ENCODE results near the gene ADD3. TPM values are rescaled to one million over a fixed set of nuclear protein-coding genes. Genes with fewer than 3 reads are reported as not detected.

ADD3 gene
- total RNA-seq, 6 experiments from 2014 or later, result 11.7 to 71.3 (median 16.2) TPM

GRCh38 chr10:110068780-110069179, 61.0 kb downstream of the ADD3 start:
- Histone ChIP-seq H3K27ac (no peak overlapping the region), H3K36me3 (no peaks in the 10 kb centered on the region), H3K9me3 (no peaks in the 10 kb centered on the region), H3K4me3 (no peak overlapping the region), H3K4me1 (no peaks in the 10 kb centered on the region), H3K27me3 (no peaks in the 10 kb centered on the region)
- DNase-seq (no peak), ATAC-seq (no peak)
- intact Hi-C loops (cut with DNase I), result no loop called here
- TF ChIP-seq CTCF (IDR thresholded peaks at IDR 0.05) (no peak), POLR2A (IDR thresholded peaks at IDR 0.05) (no peak)
- 71% methylated on average over 7 of the region's 7 CpGs for WGBS (ENCODE audit: insufficient coverage, low coverage, low lambda C conversion rate, missing lambda C conversion rate)

GRCh38 chr10:110069502-110069982, 61.8 kb downstream of the ADD3 start:
- intact Hi-C loops (cut with DNase I), result no loop called here
- no peak for DNase-seq

GRCh38 chr10:110073896-110074295, 66.1 kb downstream of the ADD3 start:
- TF ChIP-seq POLR2A (IDR thresholded peaks at IDR 0.05) (no peak), CTCF (IDR thresholded peaks at IDR 0.05) (no peak)
- Histone ChIP-seq H3K4me1 (peaks cover 0 to 13% (median 4%) of the 10 kb centered on the region in 4 donors), H3K4me3 (no peak overlapping the region), H3K27me3 (no peaks in the 10 kb centered on the region), H3K9me3 (no peaks in the 10 kb centered on the region), H3K27ac (no peak overlapping the region), H3K36me3 (no peaks in the 10 kb centered on the region)
- DNase-seq (no peak), ATAC-seq (no peak)
- 60% methylated on average over 2 of the region's 2 CpGs for WGBS (ENCODE audit: insufficient coverage, low coverage, low lambda C conversion rate, missing lambda C conversion rate)
- intact Hi-C loops (cut with DNase I), result no loop called here

More at GRCh38 chr10:110069502-110069982, 61.8 kb downstream of the ADD3 start:
- Histone ChIP-seq H3K9me3 (no peaks in the 10 kb centered on the region), H3K4me3 (no peak overlapping the region), H3K36me3 (no peaks in the 10 kb centered on the region), H3K4me1 (no peaks in the 10 kb centered on the region), H3K27ac (peak overlapping the region in 1 of 3 donors; percentile 17), H3K27me3 (no peaks in the 10 kb centered on the region)
- peak; percentile 50 to 67 (median 58) for ATAC-seq
- TF ChIP-seq CTCF (IDR thresholded peaks at IDR 0.05) (no peak), POLR2A (IDR thresholded peaks at IDR 0.05) (no peak)
- WGBS (ENCODE audit: insufficient coverage, low coverage, low lambda C conversion rate, missing lambda C conversion rate), result 38% methylated on average over 1 of the region's 1 CpG

- H3K36me3 ChIP-seq, result no peaks in the 10 kb centered on the region
- 43% methylated on average over 3 of the region's 3 CpGs for WGBS (ENCODE audit: insufficient coverage, low coverage, low lambda C conversion rate, missing lambda C conversion rate)
- no peaks in the 10 kb centered on the region for H3K9me3 ChIP-seq
- DNase-seq (no peak), ATAC-seq (peak; percentile 17 to 39 (median 35))
- H3K27me3 ChIP-seq, result no peaks in the 10 kb centered on the region
- intact Hi-C loops (cut with DNase I), result no loop called here
- H3K27ac ChIP-seq, result peak overlapping the region in 1 of 3 donors; percentile 6
- peaks cover 0 to 13% (median 4%) of the 10 kb centered on the region in 4 donors for H3K4me1 ChIP-seq
- no peak overlapping the region for H3K4me3 ChIP-seq
- no peak for TF ChIP-seq CTCF (IDR thresholded peaks at IDR 0.05)
- TF ChIP-seq POLR2A (IDR thresholded peaks at IDR 0.05), result no peak
These were observed 66.5 kb downstream of the ADD3 start for GRCh38 chr10:110074298-110074697.

Measured in right lobe of liver (tissue), 6 donors.